Activated naive CD4-positive, alpha-beta T cell treated with anti-CD3 and anti-CD28 coated beads for 36 hours (primary cell): Measurements from ENCODE around the gene SPATA21. TPM values are rescaled to one million over a fixed set of nuclear protein-coding genes. Genes with fewer than 3 reads are reported as not detected.
"Not testable (repeated sequence)": the region's sequence is repeated elsewhere in the genome, so short reads cannot be mapped to it uniquely, and the experiment has no call there.

Experiments used
- CTCF ChIA-PET: fragments of 350-600 bp; sonication (Branson Sonifier 250); formaldehyde crosslinking; loops from one replicate; lab custom pipeline; 2021; ENCODE audit warnings: antibody characterized with exemption; lab: Charles Lee
- DNase-seq: peaks from one replicate; pipeline ENCODE4 v3.0.0-alpha.2; 2020
- H3K27ac Mint-ChIP-seq: one replicate; pipeline ENCODE4 v1.8.0; 2021; ENCODE audit warnings: mild to moderate bottlenecking, mixed read lengths
- H3K27me3 Mint-ChIP-seq: one replicate; pipeline ENCODE4 v1.8.0; 2021; ENCODE audit warnings: low read depth, mixed read lengths
- H3K36me3 Mint-ChIP-seq: one replicate; pipeline ENCODE4 v1.8.0; 2021; ENCODE audit warnings: low read depth, mixed read lengths
- H3K4me1 Mint-ChIP-seq: one replicate; pipeline ENCODE4 v1.8.0; 2021; ENCODE audit warnings: low read depth, mixed read lengths
- H3K4me3 Mint-ChIP-seq: one replicate; pipeline ENCODE4 v1.8.0; 2021; ENCODE audit warnings: mild to moderate bottlenecking, moderate library complexity, mixed read lengths
- H3K9me3 Mint-ChIP-seq: one replicate; pipeline ENCODE4 v1.8.0; 2021; ENCODE audit warnings: mixed read lengths
- intact Hi-C: fragments of 100-400 bp; cut with micrococcal nuclease; formaldehyde crosslinking; loops from one replicate; pipeline ENCODE4 v1.15.1; 2023
- total RNA-seq, 2 experiments: library from RNA; stranded (reverse); gene quantifications; one replicate each; pipeline ENCODE4 v1.2.3, GENCODE V29; 2021

Gene SPATA21
- total RNA-seq, 2 experiments from 2014 or later: not detected

DNA sequence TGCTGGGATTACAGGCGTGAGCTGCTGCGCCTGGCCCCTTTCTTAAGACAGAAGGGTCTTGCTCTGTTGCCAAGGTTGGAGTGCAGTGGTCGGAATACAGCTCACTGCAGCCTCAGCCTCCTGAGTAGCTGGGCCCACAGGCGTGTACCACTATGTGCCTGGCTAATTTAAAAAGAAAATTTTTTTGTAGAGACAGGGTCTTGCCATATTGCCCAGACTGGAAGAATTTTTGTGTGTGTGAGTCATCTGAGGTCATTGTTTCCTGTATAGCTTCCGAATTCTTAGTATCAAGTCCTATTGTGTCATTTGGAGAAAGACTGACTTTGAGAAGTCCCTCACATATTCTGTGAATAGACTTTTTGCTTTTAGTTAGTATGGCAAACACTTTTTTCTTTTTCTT lies 65.5 kb downstream of the SPATA21 start:
- peak overlapping the region; percentile 32 for H3K4me3 Mint-ChIP-seq
- CTCF ChIA-PET: interaction anchor here (0.7 to 1.0 kb wide), 3 partner anchors 9 to 24 kb away, joined by 3 to 4 read pairs (median 3); no protein-coding TSS in a partner anchor
- intact Hi-C loops: no loop called here
- peak overlapping the region; percentile 87 for H3K27ac Mint-ChIP-seq
- peaks cover 73% of the 10 kb centered on the region for H3K4me1 Mint-ChIP-seq
- no peaks in the 10 kb centered on the region for H3K27me3 Mint-ChIP-seq
- H3K36me3 Mint-ChIP-seq: peaks cover 20% of the 10 kb centered on the region
- no peaks in the 10 kb centered on the region for H3K9me3 Mint-ChIP-seq
- no peak for DNase-seq

DNA sequence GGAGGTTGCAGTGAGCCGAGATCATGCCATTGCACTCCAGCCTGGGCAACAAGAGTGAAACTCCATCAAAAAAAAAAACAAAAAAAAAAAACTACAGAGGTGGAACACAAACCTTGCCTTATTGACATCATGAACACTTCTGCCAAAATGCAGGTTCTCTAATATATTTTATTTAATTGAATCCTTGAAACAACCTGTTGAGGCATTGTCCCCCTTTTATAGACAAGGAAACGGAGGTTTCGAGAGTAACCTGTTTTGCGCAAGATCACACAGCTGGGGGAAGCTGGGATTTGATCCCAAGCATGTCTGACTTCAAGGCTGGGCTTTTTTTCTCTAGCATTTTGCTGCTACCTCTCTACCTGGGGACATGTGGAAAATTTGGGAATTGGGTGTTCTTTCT lies 67.4 kb downstream of the SPATA21 start:
- Mint-ChIP-seq H3K27ac (no peak overlapping the region), H3K27me3 (no peaks in the 10 kb centered on the region), H3K9me3 (no peaks in the 10 kb centered on the region), H3K36me3 (peaks cover 20% of the 10 kb centered on the region), H3K4me1 (peaks cover 56% of the 10 kb centered on the region), H3K4me3 (no peak overlapping the region)
- intact Hi-C loops: loop anchor here (2.0 to 10.0 kb wide), 4 partner anchors 205 to 753 kb away; partner anchors contain the start of genes DDI2 and NBPF1
- DNase-seq: no peak
- CTCF ChIA-PET: interaction anchor here (0.6 to 2.2 kb wide), 4 partner anchors 12 to 519 kb away, joined by 3 to 8 read pairs (median 4); partner anchors contain the start of gene NECAP2

DNA sequence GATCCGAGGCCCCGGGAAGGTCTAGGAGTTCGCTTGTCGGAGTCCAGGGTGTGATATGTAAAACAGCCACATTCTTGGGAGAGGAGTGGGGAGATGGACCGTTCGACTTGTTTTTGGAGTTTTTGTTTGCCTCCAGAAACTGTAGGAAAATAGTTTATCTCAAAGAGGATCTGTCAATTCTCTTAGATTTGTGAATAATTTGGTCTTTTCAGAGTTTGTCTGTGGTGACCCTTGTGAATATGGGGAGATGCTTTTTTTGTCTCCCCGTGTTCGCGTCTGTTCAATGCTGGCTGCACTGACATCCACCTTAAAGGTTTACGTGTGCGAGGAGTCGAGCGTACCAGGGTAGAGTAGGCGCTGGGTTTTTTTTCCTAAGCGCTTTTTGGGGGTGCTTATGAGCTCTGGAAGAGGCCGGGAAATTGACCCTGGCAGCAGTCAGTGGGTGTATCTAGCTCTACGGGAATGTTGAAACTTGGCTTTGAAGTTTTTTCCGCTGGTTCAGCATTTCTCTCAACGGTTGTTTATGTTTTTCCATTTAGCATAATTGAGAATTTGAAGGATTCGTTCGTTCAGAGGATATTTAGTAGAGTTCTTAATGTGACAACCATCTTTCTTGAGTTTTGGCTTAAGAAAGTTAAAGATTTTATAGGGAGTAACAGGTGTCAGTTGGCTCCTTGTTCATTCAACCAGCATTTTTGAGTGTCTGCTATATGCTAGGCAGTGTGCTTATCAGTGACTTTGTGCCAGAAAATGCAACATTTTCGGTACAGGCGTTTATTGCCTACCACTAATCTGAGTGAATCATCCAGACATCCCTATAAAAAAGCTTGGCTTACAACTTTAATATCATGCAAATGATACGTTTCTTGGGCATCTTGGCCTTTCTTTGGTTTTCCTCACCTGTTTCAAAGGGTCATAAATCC lies 69.0 kb downstream of the SPATA21 start:
- no peak for DNase-seq
- CTCF ChIA-PET: interaction anchor here (0.7 to 2.2 kb wide), 2 partner anchors 16 to 72 kb away, joined by 3 to 8 read pairs; partner anchors contain the start of gene NECAP2
- intact Hi-C loops: loop anchor here (1.0 to 10.0 kb wide), 15 partner anchors 16 to 842 kb away; partner anchors contain the start of genes CPLANE2, DDI2, DNAJC16 and FBXO42
- peaks cover 12% of the 10 kb centered on the region for H3K36me3 Mint-ChIP-seq
- peak overlapping the region; percentile 98 for H3K27ac Mint-ChIP-seq
- peak overlapping the region; percentile 93 for H3K4me3 Mint-ChIP-seq
- H3K4me1 Mint-ChIP-seq: peaks cover 45% of the 10 kb centered on the region
- H3K9me3 Mint-ChIP-seq: no peaks in the 10 kb centered on the region
- no peaks in the 10 kb centered on the region for H3K27me3 Mint-ChIP-seq

DNA sequence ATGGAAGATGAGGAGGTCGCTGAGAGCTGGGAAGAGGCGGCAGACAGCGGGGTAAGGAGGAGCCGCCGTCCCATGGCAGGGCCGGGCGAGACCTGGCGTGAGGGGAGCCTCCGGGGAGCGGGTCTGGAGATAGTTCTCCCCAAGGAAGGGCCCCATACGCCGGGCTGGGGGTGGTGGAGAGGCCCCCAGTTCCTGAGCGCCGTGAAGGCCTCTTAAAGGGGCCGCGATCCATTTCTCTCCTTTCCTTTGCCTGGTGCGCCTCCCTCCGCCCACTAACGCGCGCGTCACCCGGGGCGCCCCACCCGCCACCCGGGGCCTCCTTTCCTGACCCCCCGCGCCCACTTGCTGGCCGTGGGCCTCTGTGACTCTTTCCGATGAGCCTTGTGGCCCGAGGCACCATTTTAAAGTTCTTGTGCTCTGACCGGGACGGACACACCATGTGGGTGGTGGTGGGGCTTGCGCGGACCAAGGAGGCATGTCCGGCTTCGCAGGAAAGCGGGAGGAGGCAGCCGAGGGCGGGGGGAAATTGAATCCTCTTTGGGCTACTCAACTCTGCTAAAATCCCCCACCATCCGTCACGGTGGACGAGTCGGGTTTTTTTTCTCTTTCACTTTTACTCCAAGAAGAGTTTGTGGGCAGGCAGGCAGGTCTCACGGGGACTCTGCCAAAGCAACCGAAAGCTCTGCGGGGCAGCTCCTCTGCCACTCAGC lies 69.8 kb downstream of the SPATA21 start:
- no peaks in the 10 kb centered on the region for H3K27me3 Mint-ChIP-seq
- peak; percentile 91 for DNase-seq
- intact Hi-C loops: loop anchor here (1.0 to 10.0 kb wide), 14 partner anchors 15 to 841 kb away; partner anchors contain the start of genes CPLANE2, DNAJC16, FBXO42 and NBPF1
- H3K4me1 Mint-ChIP-seq: peaks cover 42% of the 10 kb centered on the region
- peak overlapping the region; percentile 98 for H3K27ac Mint-ChIP-seq
- CTCF ChIA-PET: interaction anchor here (0.7 kb wide), 1 partner anchor 15 kb away, joined by 3 read pairs; no protein-coding TSS in a partner anchor
- H3K36me3 Mint-ChIP-seq: peaks cover 6% of the 10 kb centered on the region
- H3K4me3 Mint-ChIP-seq: peak overlapping the region; percentile 93
- H3K9me3 Mint-ChIP-seq: no peaks in the 10 kb centered on the region

DNA sequence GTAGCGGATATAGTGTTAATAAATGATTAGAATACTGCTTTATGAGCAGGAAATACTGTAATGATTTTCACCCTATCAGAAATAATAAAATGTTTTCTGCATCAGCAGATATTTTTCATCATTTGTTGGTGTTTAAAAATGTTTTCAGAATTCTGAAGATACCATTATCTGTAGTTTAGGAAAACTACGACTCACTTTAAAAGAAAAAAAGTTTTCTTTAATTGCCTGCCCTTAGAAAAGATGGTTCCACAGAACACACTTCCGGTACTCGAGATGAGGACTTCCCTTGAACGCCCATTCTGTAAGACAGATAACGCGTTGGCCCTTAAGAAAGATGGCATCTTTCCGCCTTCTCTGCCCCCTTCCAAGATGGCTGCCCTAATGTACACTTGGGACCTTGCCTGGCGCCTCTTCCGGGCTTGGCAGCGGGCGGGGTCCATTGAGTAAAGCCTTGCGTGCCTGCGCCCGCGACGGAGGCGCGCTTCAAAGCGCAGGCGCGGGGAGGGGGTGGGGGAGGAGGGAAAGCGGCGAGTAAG lies 70.4 kb downstream of the SPATA21 start, which contains the start of gene SZRD1:
TSS of gene SZRD1 (plus strand) at position 521 of the 536 bp plus-strand sequence. CDS start 16 bp downstream, outside the sequence.
- Mint-ChIP-seq H3K27me3 (no peaks in the 10 kb centered on the region), H3K4me3 (peak within 1 kb of the TSS; percentile 93), H3K9me3 (no peaks in the 10 kb centered on the region), H3K27ac (peak within 1 kb of the TSS; percentile 98), H3K4me1 (peaks cover 35% of the 10 kb centered on the region), H3K36me3 (peaks cover 6% of the 10 kb centered on the region)
- peak; percentile 97 for DNase-seq
- intact Hi-C loops: loop anchor here (1.0 to 10.0 kb wide), 14 partner anchors 14 to 840 kb away; partner anchors contain the start of genes CPLANE2, DNAJC16, FBXO42 and NBPF1
- CTCF ChIA-PET: interaction anchor here (0.7 to 5.9 kb wide), 3 partner anchors 13 to 285 kb away, joined by 3 to 49 read pairs (median 5); partner anchors contain the start of gene FBXO42

DNA sequence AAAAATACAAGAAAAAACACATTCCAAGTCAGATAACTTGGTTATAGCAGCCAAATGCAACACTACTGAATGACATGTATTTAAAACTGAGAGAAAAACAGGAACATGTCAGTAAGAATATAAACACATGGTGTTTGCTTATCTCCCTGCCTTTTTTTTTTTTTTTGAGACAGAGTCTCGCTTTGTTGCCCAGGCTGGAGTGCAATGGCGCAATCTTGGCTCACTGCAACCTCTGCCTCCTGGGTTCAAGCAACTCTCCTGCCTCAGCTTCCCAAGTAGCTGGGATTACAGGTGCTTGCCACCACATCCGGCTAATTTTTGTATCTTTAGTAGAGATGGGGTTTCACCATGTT lies 72.1 kb downstream of the SPATA21 start:
- intact Hi-C loops: loop anchor here (5.0 to 10.0 kb wide), 3 partner anchors 200 to 542 kb away; partner anchors contain the start of gene NBPF1
- DNase-seq, H3K27me3 Mint-ChIP-seq, H3K36me3 Mint-ChIP-seq, H3K9me3 Mint-ChIP-seq, H3K27ac Mint-ChIP-seq, H3K4me3 Mint-ChIP-seq: not testable (repeated sequence)
- CTCF ChIA-PET: interaction anchor here (0.8 to 5.9 kb wide), 3 partner anchors 11 to 122 kb away, joined by 3 to 49 read pairs (median 19); partner anchors contain the start of gene FBXO42
- peaks cover 23% of the 10 kb centered on the region for H3K4me1 Mint-ChIP-seq

DNA sequence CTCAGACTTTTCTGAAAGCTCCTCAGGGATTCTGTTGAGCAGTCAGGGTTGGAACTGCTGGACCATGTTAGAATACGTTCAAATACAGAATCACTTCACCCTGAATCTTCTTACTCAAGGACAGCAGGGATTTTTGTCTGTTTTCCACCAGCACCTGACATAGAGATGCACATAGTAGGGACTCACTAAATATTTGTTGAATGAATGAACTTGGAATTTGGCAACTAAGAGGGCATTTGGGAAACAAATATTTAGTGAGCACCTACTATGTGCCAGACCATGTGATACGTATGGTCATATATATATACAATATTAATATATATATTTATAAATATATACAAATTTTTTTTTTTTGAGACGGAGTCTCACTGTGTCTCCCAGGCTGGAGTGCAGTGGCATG lies 80.4 kb downstream of the SPATA21 start:
- H3K9me3 Mint-ChIP-seq: no peaks in the 10 kb centered on the region
- CTCF ChIA-PET: interaction anchor here (5.5 kb wide), 1 partner anchor 7 kb away, joined by 49 read pairs; no protein-coding TSS in a partner anchor
- H3K36me3 Mint-ChIP-seq: no peaks in the 10 kb centered on the region

DNA sequence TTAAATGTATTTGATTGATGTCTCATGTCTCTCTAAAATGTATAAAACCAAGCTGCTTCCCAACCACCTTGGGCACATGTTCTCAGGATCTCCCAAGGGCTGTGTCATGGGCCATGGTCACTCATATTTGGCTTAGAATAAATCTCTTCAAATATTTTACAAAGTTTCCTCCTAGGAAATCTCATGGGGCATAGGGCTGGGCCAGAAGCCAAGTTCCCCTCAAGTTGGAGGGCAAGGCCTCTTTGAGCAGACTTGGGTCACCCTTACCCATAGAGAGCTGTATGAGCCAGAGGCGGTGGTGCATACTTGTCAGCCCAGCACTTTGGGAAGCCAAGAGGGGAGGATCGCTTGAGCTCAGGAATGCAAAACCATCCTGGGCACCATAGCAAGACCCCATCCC lies 82.6 kb downstream of the SPATA21 start:
- Mint-ChIP-seq H3K9me3 (no peaks in the 10 kb centered on the region), H3K4me3 (no peak overlapping the region), H3K36me3 (no peaks in the 10 kb centered on the region), H3K27me3 (no peaks in the 10 kb centered on the region), H3K27ac (no peak overlapping the region), H3K4me1 (peaks cover 20% of the 10 kb centered on the region)
- no peak for DNase-seq
- intact Hi-C loops: no loop called here
- CTCF ChIA-PET: interaction anchor here (1.0 to 5.5 kb wide), 2 partner anchors 8 to 9 kb away, joined by 5 to 49 read pairs; no protein-coding TSS in a partner anchor

More for the DNA sequence above, 80.4 kb downstream of the SPATA21 start:
- intact Hi-C loops: no loop called here
- Mint-ChIP-seq H3K4me3 (no peak overlapping the region), H3K27ac (no peak overlapping the region), H3K27me3 (no peaks in the 10 kb centered on the region), H3K4me1 (peaks cover 8% of the 10 kb centered on the region)
- no peak for DNase-seq

DNA sequence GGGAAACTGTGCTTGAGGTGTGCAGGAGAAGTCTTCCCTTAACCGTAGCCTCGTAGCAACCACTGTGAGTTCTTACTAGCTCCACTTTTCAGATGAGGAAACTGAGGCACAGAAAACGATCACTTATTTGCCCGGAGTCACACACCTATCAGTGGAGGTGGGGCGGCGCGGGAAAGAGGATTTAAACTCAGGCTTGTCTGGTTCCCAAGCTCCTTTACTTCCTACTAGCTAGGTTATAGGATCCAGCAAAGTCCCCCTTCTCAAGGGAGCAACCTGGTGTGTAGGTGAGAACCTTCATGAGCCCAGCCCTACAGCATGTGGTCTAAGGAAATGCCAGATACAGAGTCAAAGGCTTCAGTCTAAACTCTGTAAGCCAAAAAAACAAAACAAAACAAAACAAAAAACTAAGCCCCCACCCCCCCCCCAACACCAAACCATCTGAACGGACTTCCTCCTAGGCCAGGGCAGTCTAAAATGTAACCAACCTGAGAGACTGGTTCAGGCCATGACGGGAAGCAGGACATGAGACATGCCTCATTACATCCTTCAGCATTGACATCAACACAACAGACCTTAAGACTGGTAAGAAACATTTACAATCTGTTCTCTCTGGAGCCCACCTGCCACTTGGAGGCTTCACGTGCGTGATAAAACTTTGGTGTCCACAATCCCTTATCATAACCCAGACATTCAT lies 84.2 kb downstream of the SPATA21 start:
- DNase-seq: no peak
- Mint-ChIP-seq H3K4me1 (peaks cover 31% of the 10 kb centered on the region), H3K4me3 (peak overlapping the region; percentile 78), H3K27ac (peak overlapping the region; percentile 84), H3K36me3 (no peaks in the 10 kb centered on the region), H3K9me3 (no peaks in the 10 kb centered on the region), H3K27me3 (no peaks in the 10 kb centered on the region)
- intact Hi-C loops: loop anchor here (1.0 kb wide), 1 partner anchor 14 kb away; the partner anchor contains the start of gene SZRD1
- CTCF ChIA-PET: interaction anchor here (0.5 to 5.5 kb wide), 4 partner anchors 11 to 88 kb away, joined by 3 to 49 read pairs (median 4); partner anchors contain the start of gene NECAP2

DNA sequence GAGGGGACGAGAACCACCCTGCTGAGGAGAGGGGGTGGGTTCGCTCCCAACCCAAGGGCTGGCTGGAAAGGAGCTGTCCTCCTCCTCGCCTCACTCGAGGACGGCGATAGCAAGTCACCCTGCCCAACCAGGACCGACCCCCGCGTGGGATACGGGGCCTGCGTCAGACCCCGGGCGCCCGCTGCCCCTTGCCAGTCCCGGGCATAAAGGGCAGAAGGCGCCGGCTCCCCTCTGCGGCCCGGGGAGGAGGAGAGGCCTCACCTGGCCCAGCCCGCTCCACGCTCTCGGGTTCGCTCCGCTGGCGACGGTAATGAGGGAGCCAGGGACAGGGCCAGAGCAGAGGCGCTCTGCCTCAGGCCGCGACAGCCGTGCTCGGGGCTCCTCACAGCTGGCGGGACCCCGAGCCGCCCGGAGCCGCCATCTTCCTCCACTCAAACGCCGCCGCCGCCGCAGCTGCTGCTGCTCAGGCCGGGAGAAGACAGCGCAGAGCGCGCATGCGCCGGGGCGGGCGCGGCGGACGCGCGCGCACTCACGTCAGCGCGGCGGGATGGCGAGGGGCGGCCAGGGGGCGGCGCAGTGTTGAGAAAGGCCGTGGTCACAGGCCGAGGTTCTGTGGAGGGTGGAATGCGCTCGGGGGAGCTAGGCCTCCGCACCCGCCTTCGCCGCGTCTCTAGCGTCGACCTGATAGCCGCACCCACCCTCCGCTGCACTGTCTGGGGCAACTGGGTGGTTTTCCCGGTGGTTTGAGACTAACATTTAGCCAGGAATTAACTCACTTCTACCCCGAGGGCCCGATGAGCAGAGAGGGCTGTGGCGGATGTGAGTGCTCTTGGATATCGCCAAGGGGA lies 85.0 kb downstream of the SPATA21 start, which contains the start of gene FBXO42:
TSS of gene FBXO42 (minus strand) at position 487 of the 848 bp plus-strand sequence. CDS start 37,062 bp downstream, outside the sequence.
- intact Hi-C loops: loop anchor here (1.0 kb wide), 1 partner anchor 15 kb away; the partner anchor contains the start of gene SZRD1
- Mint-ChIP-seq H3K4me1 (peaks cover 32% of the 10 kb centered on the region), H3K36me3 (no peaks in the 10 kb centered on the region), H3K4me3 (peak within 1 kb of the TSS; percentile 78), H3K9me3 (no peaks in the 10 kb centered on the region), H3K27ac (peak within 1 kb of the TSS; percentile 84), H3K27me3 (no peaks in the 10 kb centered on the region)
- CTCF ChIA-PET: interaction anchor here (0.5 to 5.5 kb wide), 6 partner anchors 12 to 279 kb away, joined by 3 to 49 read pairs (median 3); partner anchors contain the start of genes FAM131C and NECAP2
- peak; percentile 90 for DNase-seq
